ENCODE measurements around the gene EPC2.

Gene EPC2

GRCh38 chr2:148649936-148650335, 5.4 kb downstream of the EPC2 start (continued):
- TF ChIP-seq ZNF48 (tag by site-specific recombination; IDR thresholded peaks at IDR 0.05) (no peak), ZNF621 (tag by site-specific recombination; IDR thresholded peaks at IDR 0.05) (no peak), ZNF707 (tag by site-specific recombination; IDR thresholded peaks at IDR 0.05) (no peak), ZNF202 (tag by site-specific recombination; IDR thresholded peaks at IDR 0.05; ENCODE audit: borderline replicate concordance) (no peak), ZNF266 (tag by site-specific recombination; IDR thresholded peaks at IDR 0.05; ENCODE audit: low read depth) (no peak)

- Histone ChIP-seq H3K9me3 (ENCODE audit: control insufficient read depth, insufficient read depth, low read depth, low read length) (no peaks in the 10 kb centered on the region), H3K27ac (ENCODE audit: extremely low read depth, low read depth, low read length) (no peak overlapping the region), H3K36me3 (ENCODE audit: control insufficient read depth in 2 of 2, insufficient read depth in 1 of 2, low read length in 2 of 2) (no peaks in the 10 kb centered on the region), H3K4me1 (ENCODE audit: control insufficient read depth, insufficient read depth, low read length) (peaks cover 17% of the 10 kb centered on the region), H3K4me3 (ENCODE audit: low read depth, low read length) (no peak overlapping the region)
- ChIA-PET POLR2A (no interaction called here), CTCF (no interaction called here)
- peak; percentile 41 for TF ChIP-seq PRDM6 (tag by site-specific recombination; IDR thresholded peaks at IDR 0.05)
- TF ChIP-seq FEZF1 (tag by site-specific recombination; IDR thresholded peaks at IDR 0.05), result peak; percentile 61
- TF ChIP-seq ZNF514 (tag by site-specific recombination; IDR thresholded peaks at IDR 0.05), result no peak
- no peak for TF ChIP-seq ZNF155 (tag by site-specific recombination; IDR thresholded peaks at IDR 0.05)
Observed at GRCh38 chr2:148650881-148651280, 6.3 kb downstream of the EPC2 start.

- POLR2A ChIA-PET, result no interaction called here
- no peaks in the 10 kb centered on the region for H3K36me3 ChIP-seq (ENCODE audit: control insufficient read depth in 2 of 2, insufficient read depth in 1 of 2, low read length in 2 of 2)
- H3K27ac ChIP-seq (ENCODE audit: extremely low read depth, low read depth, low read length), result no peak overlapping the region
- CTCF ChIA-PET, result interaction anchor here (0.9 kb wide), 1 partner anchor 12 kb away, joined by 4 read pairs; no protein-coding TSS in a partner anchor
- no peak overlapping the region for H3K4me3 ChIP-seq (ENCODE audit: low read depth, low read length)
- no peaks in the 10 kb centered on the region for H3K9me3 ChIP-seq (ENCODE audit: control insufficient read depth, insufficient read depth, low read depth, low read length)
- H3K4me1 ChIP-seq (ENCODE audit: control insufficient read depth, insufficient read depth, low read length), result peaks cover 17% of the 10 kb centered on the region
- TF ChIP-seq SP2 (tag by site-specific recombination; IDR thresholded peaks at IDR 0.05), result no peak
- TF ChIP-seq HOXD13 (CRISPR knock-in tag; IDR thresholded peaks at IDR 0.05; ENCODE audit: borderline replicate concordance), result no peak
- TF ChIP-seq GLI2 (tag by site-specific recombination; IDR thresholded peaks at IDR 0.05; ENCODE audit: borderline replicate concordance, low read depth), result no peak
- TF ChIP-seq ZNF157 (tag by site-specific recombination; IDR thresholded peaks at IDR 0.05), result no peak
- TF ChIP-seq ZBTB48 (tag by site-specific recombination; IDR thresholded peaks at IDR 0.05), result no peak
- TF ChIP-seq ZNF292 (tag by site-specific recombination; IDR thresholded peaks at IDR 0.05; ENCODE audit: borderline replicate concordance, low read depth), result no peak
- TF ChIP-seq ZBTB7A (tag by site-specific recombination; IDR thresholded peaks at IDR 0.05; ENCODE audit: low read depth), result no peak
- no peak for TF ChIP-seq ZNF677 (tag by site-specific recombination; IDR thresholded peaks at IDR 0.05)
- TF ChIP-seq ZNF670 (tag by site-specific recombination; IDR thresholded peaks at IDR 0.05; ENCODE audit: low read depth), result no peak
- no peak for TF ChIP-seq ELK4 (IDR thresholded peaks at IDR 0.05; ENCODE audit: borderline replicate concordance, low read depth, low read length)
- no peak for TF ChIP-seq AEBP2 (tag by site-specific recombination; IDR thresholded peaks at IDR 0.05; ENCODE audit: borderline replicate concordance)
- TF ChIP-seq PRDM1 (tag by site-specific recombination; IDR thresholded peaks at IDR 0.05), result no peak
- TF ChIP-seq PRDM4 (tag by site-specific recombination; IDR thresholded peaks at IDR 0.05), result no peak
- TF ChIP-seq ZNF747 (tag by site-specific recombination; IDR thresholded peaks at IDR 0.05), result no peak
- no peak for TF ChIP-seq ZNF280D (tag by site-specific recombination; IDR thresholded peaks at IDR 0.05)
- TF ChIP-seq ZNF777 (tag by site-specific recombination; IDR thresholded peaks at IDR 0.05; ENCODE audit: borderline replicate concordance), result no peak
Observed at GRCh38 chr2:148651972-148652371, 7.4 kb downstream of the EPC2 start.

Measured in HEK293 (cell line).